RWPE2 (cell line): ENCODE data around the gene SLC46A3.

Experiments
- ATAC-seq: fragments of 200-7000 bp; cut with Tn5 transposase; 3 replicates; pipeline ENCODE4 v1.9.1; 2021; ENCODE audit warnings: low read depth
- DNase-seq: peaks from one replicate; pipeline ENCODE4 v3.0.0-alpha.2; 2020; ENCODE audit warnings: low spot score
- H3K27ac ChIP-seq: fragments of 450-650 bp; 2 replicates; pipeline ENCODE4 v1.5.1; 2017; ENCODE audit warnings: mild to moderate bottlenecking; ENCODE audit not compliant: poor library complexity, severe bottlenecking
- H3K27me3 ChIP-seq: fragments of 250-450 bp; sonication (Bioruptor Pico); 2 replicates; pipeline ENCODE4 v1.5.1; 2021; ENCODE audit warnings: mild to moderate bottlenecking, moderate library complexity; ENCODE audit not compliant: insufficient read depth, poor library complexity, severe bottlenecking
- H3K36me3 ChIP-seq: fragments of 250-450 bp; sonication (Bioruptor Pico); 2 replicates; pipeline ENCODE4 v1.5.1; 2020; ENCODE audit warnings: low read depth, mild to moderate bottlenecking, moderate library complexity
- H3K4me1 ChIP-seq: fragments of 250-450 bp; sonication (Bioruptor Pico); 2 replicates; pipeline ENCODE4 v1.5.1; 2021; ENCODE audit warnings: mild to moderate bottlenecking, moderate library complexity; ENCODE audit not compliant: insufficient read depth, poor library complexity, severe bottlenecking
- H3K4me3 ChIP-seq: fragments of 250-450 bp; sonication (Bioruptor Pico); 2 replicates; pipeline ENCODE4 v1.5.1; 2021; ENCODE audit warnings: mild to moderate bottlenecking, moderate library complexity; ENCODE audit not compliant: severe bottlenecking
- H3K9me3 ChIP-seq: fragments of 250-450 bp; sonication (Bioruptor Pico); 2 replicates; pipeline ENCODE4 v1.5.1; 2021; ENCODE audit warnings: mild to moderate bottlenecking, moderate library complexity; ENCODE audit not compliant: severe bottlenecking
- TF ChIP-seq, protein P1 (sequence below): fragments of 450-650 bp; IDR thresholded peaks from one replicate; pipeline ENCODE4 v1.5.1; 2017; ENCODE audit warnings: mild to moderate bottlenecking, moderate library complexity; ENCODE audit not compliant: poor library complexity, severe bottlenecking

SLC46A3 gene

DNA sequence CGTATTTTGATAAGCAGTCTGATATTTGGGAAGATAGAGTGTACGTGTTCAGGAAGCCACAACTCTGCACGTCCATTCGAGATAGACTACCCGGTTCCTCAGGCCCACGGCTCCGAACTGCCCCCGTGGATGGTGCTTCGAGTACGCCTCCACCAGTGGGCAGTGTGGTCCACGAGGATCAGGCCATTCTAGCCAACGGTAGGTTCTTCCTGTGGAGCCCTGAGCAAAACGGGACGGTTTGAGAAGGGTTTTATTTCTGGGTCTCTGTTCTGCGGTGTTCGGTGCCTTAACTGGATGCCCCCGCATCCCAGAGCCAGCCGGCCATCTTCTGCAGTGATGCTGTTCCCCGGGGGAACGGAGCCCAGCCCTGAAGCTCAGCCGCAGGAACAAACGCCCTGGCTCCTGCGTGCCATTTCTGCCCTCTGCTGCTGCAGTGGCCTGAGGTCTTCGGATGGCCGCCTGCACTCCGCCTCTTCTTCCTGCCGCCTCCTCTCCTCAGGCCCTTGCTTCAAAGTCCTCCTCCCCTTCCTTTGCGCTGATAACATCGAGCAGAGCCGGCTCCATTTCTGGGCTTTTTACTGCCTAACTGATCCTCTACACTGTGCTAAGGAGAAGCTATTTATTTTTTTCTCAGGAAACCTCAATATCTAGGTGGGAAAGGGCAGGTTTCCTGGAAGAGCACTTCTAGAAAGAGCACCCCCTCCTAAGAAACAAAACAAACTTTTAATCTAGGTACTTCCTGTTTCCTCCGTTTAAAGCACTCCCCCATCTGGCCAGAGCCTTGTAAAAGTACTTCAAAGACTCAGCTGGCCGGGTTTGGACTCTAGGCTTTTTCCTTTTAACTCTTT is 36.2 kb upstream of the SLC46A3 start:
- no peak overlapping the region for H3K27ac ChIP-seq
- H3K36me3 ChIP-seq = no peaks in the 10 kb centered on the region
- peaks cover 11% of the 10 kb centered on the region for H3K4me1 ChIP-seq
- H3K4me3 ChIP-seq = no peak overlapping the region
- DNase-seq = no peak
- no peak for ATAC-seq
- peaks cover 3% of the 10 kb centered on the region for H3K9me3 ChIP-seq
- H3K27me3 ChIP-seq = no peaks in the 10 kb centered on the region
- TF ChIP-seq, protein P1, sequence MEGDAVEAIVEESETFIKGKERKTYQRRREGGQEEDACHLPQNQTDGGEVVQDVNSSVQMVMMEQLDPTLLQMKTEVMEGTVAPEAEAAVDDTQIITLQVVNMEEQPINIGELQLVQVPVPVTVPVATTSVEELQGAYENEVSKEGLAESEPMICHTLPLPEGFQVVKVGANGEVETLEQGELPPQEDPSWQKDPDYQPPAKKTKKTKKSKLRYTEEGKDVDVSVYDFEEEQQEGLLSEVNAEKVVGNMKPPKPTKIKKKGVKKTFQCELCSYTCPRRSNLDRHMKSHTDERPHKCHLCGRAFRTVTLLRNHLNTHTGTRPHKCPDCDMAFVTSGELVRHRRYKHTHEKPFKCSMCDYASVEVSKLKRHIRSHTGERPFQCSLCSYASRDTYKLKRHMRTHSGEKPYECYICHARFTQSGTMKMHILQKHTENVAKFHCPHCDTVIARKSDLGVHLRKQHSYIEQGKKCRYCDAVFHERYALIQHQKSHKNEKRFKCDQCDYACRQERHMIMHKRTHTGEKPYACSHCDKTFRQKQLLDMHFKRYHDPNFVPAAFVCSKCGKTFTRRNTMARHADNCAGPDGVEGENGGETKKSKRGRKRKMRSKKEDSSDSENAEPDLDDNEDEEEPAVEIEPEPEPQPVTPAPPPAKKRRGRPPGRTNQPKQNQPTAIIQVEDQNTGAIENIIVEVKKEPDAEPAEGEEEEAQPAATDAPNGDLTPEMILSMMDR = no peak

DNA sequence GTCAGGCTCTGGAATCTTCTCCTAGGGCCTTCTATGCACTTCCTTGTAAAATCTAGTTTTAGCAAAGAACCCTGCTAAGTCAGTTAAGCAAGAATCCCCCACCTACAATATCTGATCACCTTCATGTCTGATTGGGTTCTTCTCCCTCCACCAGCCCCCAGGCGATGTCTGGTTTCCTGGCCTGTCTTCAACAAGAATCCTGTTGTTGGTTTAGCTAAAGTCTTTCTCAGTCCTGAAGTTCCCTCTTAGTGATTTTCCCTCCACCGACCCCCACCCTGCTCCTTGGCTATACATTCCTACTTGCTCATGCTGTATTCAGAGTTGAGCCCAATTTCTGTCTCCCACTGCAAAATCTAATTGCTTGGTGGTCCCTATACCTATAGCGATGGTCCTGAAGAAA is 35.2 kb upstream of the SLC46A3 start:
- no peaks in the 10 kb centered on the region for H3K27me3 ChIP-seq
- H3K27ac ChIP-seq = peak overlapping the region; percentile 38
- H3K4me1 ChIP-seq = peaks cover 11% of the 10 kb centered on the region
- TF ChIP-seq, protein P1 = no peak
- no peak for ATAC-seq
- peaks cover 3% of the 10 kb centered on the region for H3K9me3 ChIP-seq
- H3K4me3 ChIP-seq = no peak overlapping the region
- H3K36me3 ChIP-seq = no peaks in the 10 kb centered on the region
- DNase-seq = no peak

DNA sequence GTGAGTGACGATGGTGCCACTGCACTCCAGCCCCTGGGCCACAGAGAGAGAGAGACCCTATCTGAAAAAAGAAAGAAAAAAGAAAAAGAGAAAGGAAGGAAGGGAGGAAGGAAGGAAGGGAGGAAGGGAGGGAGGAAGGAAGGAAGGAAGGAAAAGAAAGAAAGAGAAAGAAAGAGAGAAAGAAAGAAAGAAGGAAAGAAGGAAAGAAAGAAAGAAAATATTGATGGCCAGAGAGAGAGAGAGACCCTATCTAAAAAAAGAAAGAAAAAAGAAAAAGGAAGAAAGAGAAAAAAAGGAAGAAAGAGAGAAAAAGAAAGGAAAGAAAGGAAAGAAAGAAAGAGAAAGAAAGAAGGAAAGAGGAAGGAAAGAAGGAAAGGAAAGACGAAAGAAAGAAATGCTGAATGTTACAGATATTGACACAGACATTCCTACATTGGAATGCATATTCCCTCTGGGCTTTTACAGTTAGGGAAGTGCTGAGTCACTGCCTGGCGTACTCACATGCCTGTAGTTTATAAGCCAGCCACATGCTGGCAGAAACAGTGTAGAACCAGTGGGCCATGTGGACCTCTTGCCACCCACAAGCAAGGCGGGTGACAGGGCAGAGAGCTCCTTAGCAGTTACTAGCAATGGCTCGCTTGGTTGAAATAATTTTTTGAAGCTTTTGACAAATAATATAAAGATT is 34.6 kb upstream of the SLC46A3 start:
- peak; percentile 100 for ATAC-seq
- H3K27ac ChIP-seq = peak overlapping the region; percentile 38
- TF ChIP-seq, protein P1 = no peak
- peaks cover 11% of the 10 kb centered on the region for H3K4me1 ChIP-seq
- DNase-seq = no peak
- no peak overlapping the region for H3K4me3 ChIP-seq
- no peaks in the 10 kb centered on the region for H3K27me3 ChIP-seq
- H3K9me3 ChIP-seq = no peaks in the 10 kb centered on the region
- no peaks in the 10 kb centered on the region for H3K36me3 ChIP-seq

DNA sequence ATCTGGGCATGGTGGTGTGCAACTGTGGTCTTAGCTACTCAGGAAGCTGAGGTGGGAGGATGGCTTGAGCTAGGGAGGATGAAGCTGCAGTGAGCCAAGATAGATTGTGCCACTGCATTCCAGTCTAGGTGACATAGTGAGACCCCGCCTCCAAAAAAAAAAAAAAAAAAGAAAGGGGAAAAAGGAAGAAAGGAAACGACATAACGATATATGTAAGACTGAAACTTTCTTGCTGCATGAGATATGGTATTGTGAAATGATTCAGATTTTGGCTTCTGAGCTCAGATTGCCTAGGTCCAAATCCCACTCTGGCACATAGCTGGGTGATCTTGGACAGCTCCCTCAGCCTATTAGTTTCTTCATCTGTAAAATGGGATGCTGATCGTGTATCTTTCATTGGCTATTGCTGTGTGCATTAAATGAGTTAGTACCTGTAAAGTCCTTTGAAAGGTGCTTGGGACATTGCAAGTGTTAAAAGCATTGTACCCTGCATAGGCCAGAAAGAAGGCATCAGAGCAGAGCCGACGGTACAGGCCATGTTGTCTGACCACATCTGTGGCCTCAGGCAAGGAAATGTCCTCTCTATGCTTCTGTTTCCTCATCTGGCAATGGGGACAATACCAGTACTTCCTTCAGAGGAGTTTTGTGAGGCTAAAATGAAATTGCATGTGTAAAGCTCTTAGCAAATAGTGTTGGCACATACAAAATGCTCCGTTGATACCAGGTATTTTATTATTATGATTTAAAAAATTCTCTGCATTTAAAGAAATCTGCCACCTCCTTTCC is 32.6 kb upstream of the SLC46A3 start:
- TF ChIP-seq, protein P1 = no peak
- Histone ChIP-seq H3K27ac (no peak overlapping the region), H3K4me3 (no peak overlapping the region), H3K9me3 (no peaks in the 10 kb centered on the region), H3K36me3 (no peaks in the 10 kb centered on the region), H3K4me1 (peaks cover 11% of the 10 kb centered on the region), H3K27me3 (no peaks in the 10 kb centered on the region)
- DNase-seq (no peak), ATAC-seq (no peak)
